NCI-H2227 treated with DMSO at 0.1 percent for 48 hours (cell line): ENCODE measurements around the gene CARS2.
"Not testable (repeated sequence)": the region's sequence is repeated elsewhere in the genome, so short reads cannot be mapped to it uniquely, and the experiment has no call there.

Source experiments
- DNase-seq: peaks from one replicate; lab custom pipeline; 2025; lab: John Stamatoyannopoulos, UW

Gene CARS2

GRCh38 chr13:110706570-110707372, 855 bp upstream of the CARS2 start:
- no peak for DNase-seq

GRCh38 chr13:110705356-110705825, 525 bp downstream of the CARS2 start:
- DNase-seq, result no peak

GRCh38 chr13:110702591-110703526, 3.1 kb downstream of the CARS2 start:
- no peak for DNase-seq

- no peak for DNase-seq
Observed at GRCh38 chr13:110702089-110702488, 3.8 kb downstream of the CARS2 start.

- not testable (repeated sequence) for DNase-seq
Observed at GRCh38 chr13:110701061-110701460, 4.9 kb downstream of the CARS2 start.

- DNase-seq, result no peak
Observed at GRCh38 chr13:110700641-110701040, 5.3 kb downstream of the CARS2 start.

GRCh38 chr13:110700186-110700585, 5.7 kb downstream of the CARS2 start:
- DNase-seq, result no peak

GRCh38 chr13:110699148-110700145, 6.5 kb downstream of the CARS2 start:
- DNase-seq, result no peak

GRCh38 chr13:110698689-110699088, 7.2 kb downstream of the CARS2 start:
- DNase-seq, result no peak

GRCh38 chr13:110697842-110698241, 8.1 kb downstream of the CARS2 start:
- DNase-seq, result no peak

GRCh38 chr13:110696776-110697175, 9.1 kb downstream of the CARS2 start:
- DNase-seq, result no peak

GRCh38 chr13:110695774-110696173, 10.1 kb downstream of the CARS2 start:
- DNase-seq, result not testable (repeated sequence)

- no peak for DNase-seq
Observed at GRCh38 chr13:110690516-110690915, 15.4 kb downstream of the CARS2 start.

GRCh38 chr13:110689711-110690110, 16.2 kb downstream of the CARS2 start:
- no peak for DNase-seq

GRCh38 chr13:110689041-110689440, 16.9 kb downstream of the CARS2 start:
- DNase-seq, result no peak

- DNase-seq, result no peak
Observed at GRCh38 chr13:110687736-110688135, 18.2 kb downstream of the CARS2 start.

- no peak for DNase-seq
Observed at GRCh38 chr13:110685305-110686020, 20.5 kb downstream of the CARS2 start.

- DNase-seq, result no peak
Observed at GRCh38 chr13:110684388-110685056, 21.4 kb downstream of the CARS2 start.

- no peak for DNase-seq
Observed at GRCh38 chr13:110683921-110684320, 22.0 kb downstream of the CARS2 start.

- DNase-seq, result no peak
Observed at GRCh38 chr13:110683203-110683883, 22.6 kb downstream of the CARS2 start.
